BE2C (cell line): ENCODE results near the gene CACHD1.

Experiments used
- DNase-seq: peaks from one replicate; pipeline ENCODE4 v3.0.0-alpha.2; 2020
- H3K27me3 ChIP-seq: fragments of 250-450 bp; sonication (Bioruptor Pico); 2 replicates; pipeline ENCODE4 v1.5.1; 2020; ENCODE audit warnings: mild to moderate bottlenecking
- H3K36me3 ChIP-seq: fragments of 250-450 bp; sonication (Bioruptor Pico); 2 replicates; pipeline ENCODE4 v1.5.1; 2020; ENCODE audit warnings: mild to moderate bottlenecking
- H3K4me1 ChIP-seq: fragments of 250-450 bp; sonication (Bioruptor Pico); 2 replicates; pipeline ENCODE4 v1.5.1; 2020
- H3K4me3 ChIP-seq: 2 replicates; pipeline ENCODE4 v1.5.1; 2011; ENCODE audit warnings: low read depth, low read length
- H3K9me3 ChIP-seq: fragments of 250-450 bp; sonication (Bioruptor Pico); 2 replicates; pipeline ENCODE4 v1.5.1; 2020
- CTCF ChIP-seq: IDR thresholded peaks from 2 replicates; pipeline ENCODE4 v1.5.1; 2012; ENCODE audit warnings: mild to moderate bottlenecking, low read depth, low read length

The CACHD1 gene

GRCh38 chr1:64518692-64519481, 49.0 kb downstream of the CACHD1 start:
- Histone ChIP-seq H3K4me1 (no peaks in the 10 kb centered on the region; the same call in 1 of the 2 replicates), H3K27me3 (no peaks in the 10 kb centered on the region), H3K36me3 (no peaks in the 10 kb centered on the region), H3K4me3 (no peak overlapping the region), H3K9me3 (no peaks in the 10 kb centered on the region)
- TF ChIP-seq CTCF, result no peak
- DNase-seq, result no peak

DNA sequence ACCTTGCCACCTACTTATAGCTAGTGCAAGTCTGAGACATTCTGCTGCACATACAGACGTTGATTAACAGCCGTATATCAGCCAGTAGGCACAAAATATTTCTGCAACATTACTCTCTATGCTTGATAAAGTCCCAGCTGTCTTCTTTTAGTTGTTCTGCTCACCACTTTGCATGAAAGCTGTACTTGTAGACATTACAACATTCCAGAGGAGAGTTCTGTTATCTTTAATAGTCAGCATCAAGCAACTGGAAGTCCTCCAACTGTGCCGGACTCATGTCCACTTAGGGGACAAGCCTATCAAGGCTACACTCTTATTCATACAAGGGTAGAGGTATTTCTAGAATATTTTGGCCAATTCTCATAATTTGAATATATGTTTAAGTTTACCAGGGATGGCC, 50.0 kb downstream of the CACHD1 start:
- no peak for DNase-seq
- Histone ChIP-seq H3K36me3 (no peaks in the 10 kb centered on the region), H3K4me1 (no peaks in the 10 kb centered on the region; the same call in 1 of the 2 replicates), H3K4me3 (no peak overlapping the region), H3K9me3 (no peaks in the 10 kb centered on the region), H3K27me3 (no peaks in the 10 kb centered on the region)
- TF ChIP-seq CTCF, result no peak

- no peak for DNase-seq
Measured at GRCh38 chr1:64522740-64523139, 52.8 kb downstream of the CACHD1 start.

GRCh38 chr1:64523413-64524337, 53.7 kb downstream of the CACHD1 start:
- no peak overlapping the region for H3K4me3 ChIP-seq
- H3K36me3 ChIP-seq, result no peaks in the 10 kb centered on the region
- no peaks in the 10 kb centered on the region for H3K27me3 ChIP-seq
- DNase-seq, result no peak
- H3K9me3 ChIP-seq, result no peaks in the 10 kb centered on the region
- no peak for TF ChIP-seq CTCF
- H3K4me1 ChIP-seq, result no peaks in the 10 kb centered on the region; the same call in 1 of the 2 replicates

More at GRCh38 chr1:64522740-64523139, 52.8 kb downstream of the CACHD1 start:
- no peaks in the 10 kb centered on the region for H3K9me3 ChIP-seq
- no peak for TF ChIP-seq CTCF
- no peak overlapping the region for H3K4me3 ChIP-seq
- no peaks in the 10 kb centered on the region for H3K27me3 ChIP-seq
- no peaks in the 10 kb centered on the region; the same call in 1 of the 2 replicates for H3K4me1 ChIP-seq
- no peaks in the 10 kb centered on the region for H3K36me3 ChIP-seq

GRCh38 chr1:64524614-64525013, 54.7 kb downstream of the CACHD1 start:
- Histone ChIP-seq H3K9me3 (no peaks in the 10 kb centered on the region), H3K4me3 (no peak overlapping the region), H3K4me1 (no peaks in the 10 kb centered on the region), H3K27me3 (no peaks in the 10 kb centered on the region), H3K36me3 (no peaks in the 10 kb centered on the region)
- no peak for TF ChIP-seq CTCF
- no peak for DNase-seq
